HAP-1 (cell line): ENCODE data around the gene OR52N5.
A peak's percentile ranks its signal among the peaks of the same experiment; 100 is the strongest.

Experiments used
- DNase-seq, 2 experiments: peaks; one replicate each; pipeline ENCODE4 v3.0.0-alpha.2; 2016 to 2020; ENCODE audit warnings: low spot score in 2 of 2
- H3K27me3 ChIP-seq: fragments of 250-450 bp; sonication (Bioruptor Pico); 2 replicates; pipeline ENCODE4 v1.5.1; 2020; ENCODE audit warnings: low read depth, mild to moderate bottlenecking, moderate library complexity
- H3K36me3 ChIP-seq: fragments of 250-450 bp; sonication (Bioruptor Pico); replicated peaks from 2 replicates; pipeline ENCODE4 v1.5.1; 2020; ENCODE audit warnings: mild to moderate bottlenecking
- H3K4me1 ChIP-seq: fragments of 250-450 bp; sonication (Bioruptor Pico); 2 replicates; pipeline ENCODE4 v1.5.1; 2020; ENCODE audit warnings: mild to moderate bottlenecking
- H3K4me3 ChIP-seq: fragments of 250-450 bp; sonication (Bioruptor Pico); 2 replicates; pipeline ENCODE4 v1.5.1; 2020; ENCODE audit warnings: mild to moderate bottlenecking, moderate library complexity
- H3K9me3 ChIP-seq: fragments of 250-450 bp; sonication (Bioruptor Pico); 2 replicates; pipeline ENCODE4 v1.5.1; 2020; ENCODE audit warnings: mild to moderate bottlenecking, moderate library complexity
- in situ Hi-C: fragments of 300-500 bp; cut with MboI; formaldehyde crosslinking; loops from 3 replicates; pipeline ENCODE4 v1.14.3; 2020; ENCODE audit warnings: low sequenced_read_pairs, inconsistent platforms, mixed read lengths

The OR52N5 gene

DNA sequence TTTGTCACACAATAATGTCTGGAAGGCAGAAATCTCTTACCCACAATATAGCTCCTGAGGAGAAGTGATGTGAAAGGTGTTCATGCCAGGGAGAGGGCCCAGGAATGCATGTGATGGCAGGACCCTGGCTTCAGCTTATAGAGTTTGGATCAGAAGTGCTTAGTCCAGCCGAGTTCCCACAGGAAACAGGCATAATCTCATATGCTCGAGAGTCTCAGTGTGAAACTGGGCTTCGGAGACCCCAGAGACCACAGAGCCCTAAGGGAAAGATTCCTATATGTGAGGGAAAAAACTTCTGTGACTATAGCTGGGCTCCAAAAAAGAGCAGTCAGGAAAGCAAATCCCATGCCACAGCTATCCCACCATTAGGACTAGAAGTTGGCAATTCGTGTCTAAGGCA lies at the start of gene OR52N5:
Gene OR52N5 (minus strand): TSS at position 101 of the 400 bp plus-strand sequence. CDS start 4,721 bp downstream, outside the sequence.
- DNase-seq, result no peak
- no peaks in the 10 kb centered on the region for H3K27me3 ChIP-seq
- no peak within 1 kb of the TSS for H3K4me3 ChIP-seq
- no peaks in the 10 kb centered on the region for H3K4me1 ChIP-seq
- H3K9me3 ChIP-seq, result no peaks in the 10 kb centered on the region
- in situ Hi-C loops, result no loop called here
- no peaks in the 10 kb centered on the region for H3K36me3 ChIP-seq

DNA sequence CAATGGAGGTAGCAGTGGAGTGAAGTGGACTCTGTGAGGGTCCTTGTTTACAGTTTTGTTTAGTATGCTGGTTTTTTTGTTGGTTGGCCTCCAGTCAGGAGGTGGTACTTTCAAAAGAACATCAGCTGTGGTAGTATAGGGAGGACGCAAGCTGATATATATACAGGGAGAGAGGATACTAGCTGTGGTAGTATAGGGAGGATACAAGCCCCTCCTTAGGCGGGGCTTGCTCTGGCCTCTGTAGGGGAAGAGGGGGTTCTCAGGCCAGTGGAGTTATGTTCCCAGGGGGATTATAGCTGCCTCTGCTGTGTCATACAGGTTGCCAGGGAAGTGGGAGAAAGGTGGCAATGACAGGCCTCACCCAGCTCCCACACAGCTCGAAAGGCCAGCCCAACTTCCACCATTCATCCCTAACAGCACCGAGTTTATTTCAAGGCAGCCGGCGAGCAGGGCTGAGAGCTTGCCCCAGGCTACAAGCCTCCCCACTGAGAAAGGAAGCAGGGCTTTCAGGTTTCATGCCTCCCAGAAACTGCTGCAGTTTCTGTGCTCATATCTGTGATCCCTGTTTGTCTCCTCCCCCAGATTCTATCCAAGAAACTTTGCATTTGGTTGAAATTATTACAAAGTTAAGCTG lies 48.2 kb upstream of the OR52N5 start:
- DNase-seq, result no peak

DNA sequence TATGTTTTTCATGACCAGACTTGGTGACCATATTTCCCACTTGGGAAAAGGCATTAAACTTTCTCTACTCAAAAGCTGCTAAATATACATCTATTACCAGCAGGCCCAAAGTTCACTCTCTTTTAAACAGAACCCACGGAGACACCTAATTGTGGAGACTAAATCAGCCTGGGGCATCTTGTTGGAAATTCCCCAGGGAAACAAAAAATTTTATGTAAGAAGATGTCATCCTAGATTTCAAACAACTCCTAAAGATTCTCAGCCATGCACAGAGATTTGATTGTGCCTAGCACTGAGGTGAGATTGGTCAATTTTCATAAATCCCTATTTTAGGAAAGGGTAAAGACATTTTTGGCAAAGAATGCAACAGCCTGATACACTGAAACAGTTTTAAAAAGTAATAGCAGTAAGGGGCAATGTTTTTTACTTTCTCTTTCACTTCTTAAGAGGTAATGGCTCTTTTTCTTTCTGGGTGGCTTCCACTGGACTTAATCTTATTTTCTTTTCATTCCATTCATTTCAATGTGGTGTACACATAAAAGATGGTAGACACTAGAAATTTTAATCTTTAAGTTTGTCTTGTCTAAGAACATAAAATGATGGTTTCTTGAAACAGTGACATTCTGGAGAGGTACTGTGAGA lies 35.2 kb upstream of the OR52N5 start:
- no peaks in the 10 kb centered on the region for H3K4me1 ChIP-seq
- DNase-seq, result no peak
- no peaks in the 10 kb centered on the region for H3K36me3 ChIP-seq
- H3K9me3 ChIP-seq, result no peaks in the 10 kb centered on the region
- H3K4me3 ChIP-seq, result no peak overlapping the region
- in situ Hi-C loops, result loop anchor here (25.0 kb wide), 2 partner anchors 706 to 1181 kb away; partner anchors contain the start of genes OR51D1 and OR51E1
- H3K27me3 ChIP-seq, result no peaks in the 10 kb centered on the region

More for the DNA sequence above, 48.2 kb upstream of the OR52N5 start:
- Histone ChIP-seq H3K36me3 (no peaks in the 10 kb centered on the region), H3K4me1 (no peaks in the 10 kb centered on the region), H3K4me3 (no peak overlapping the region), H3K9me3 (no peaks in the 10 kb centered on the region), H3K27me3 (no peaks in the 10 kb centered on the region)
- in situ Hi-C loops, result no loop called here

DNA sequence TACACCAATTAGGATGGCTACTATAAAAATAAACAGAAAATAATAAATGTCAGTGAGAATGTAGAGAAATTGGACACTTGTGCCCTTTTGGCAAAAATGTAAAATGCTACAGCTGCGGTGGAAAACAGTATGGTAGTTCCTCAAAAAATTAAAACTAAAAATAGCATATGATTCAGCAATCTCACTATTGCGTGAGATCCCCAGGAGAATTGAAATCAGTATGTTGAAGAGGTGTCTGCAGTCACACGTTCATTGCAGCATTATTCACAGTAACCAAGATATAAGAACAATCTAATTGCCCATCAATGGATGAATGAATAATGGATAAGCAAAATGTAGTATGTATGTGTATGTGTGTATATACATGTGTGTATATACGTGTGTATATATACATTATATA lies 32.4 kb upstream of the OR52N5 start:
- in situ Hi-C loops, result loop anchor here (25.0 kb wide), 2 partner anchors 703 to 1178 kb away; partner anchors contain the start of genes OR51D1 and OR51E1
- Histone ChIP-seq H3K9me3 (no peaks in the 10 kb centered on the region), H3K4me3 (no peak overlapping the region), H3K36me3 (no peaks in the 10 kb centered on the region), H3K27me3 (peaks cover under 1% of the 10 kb centered on the region; the same call in 1 of the 2 replicates), H3K4me1 (no peaks in the 10 kb centered on the region)
- DNase-seq, result no peak

DNA sequence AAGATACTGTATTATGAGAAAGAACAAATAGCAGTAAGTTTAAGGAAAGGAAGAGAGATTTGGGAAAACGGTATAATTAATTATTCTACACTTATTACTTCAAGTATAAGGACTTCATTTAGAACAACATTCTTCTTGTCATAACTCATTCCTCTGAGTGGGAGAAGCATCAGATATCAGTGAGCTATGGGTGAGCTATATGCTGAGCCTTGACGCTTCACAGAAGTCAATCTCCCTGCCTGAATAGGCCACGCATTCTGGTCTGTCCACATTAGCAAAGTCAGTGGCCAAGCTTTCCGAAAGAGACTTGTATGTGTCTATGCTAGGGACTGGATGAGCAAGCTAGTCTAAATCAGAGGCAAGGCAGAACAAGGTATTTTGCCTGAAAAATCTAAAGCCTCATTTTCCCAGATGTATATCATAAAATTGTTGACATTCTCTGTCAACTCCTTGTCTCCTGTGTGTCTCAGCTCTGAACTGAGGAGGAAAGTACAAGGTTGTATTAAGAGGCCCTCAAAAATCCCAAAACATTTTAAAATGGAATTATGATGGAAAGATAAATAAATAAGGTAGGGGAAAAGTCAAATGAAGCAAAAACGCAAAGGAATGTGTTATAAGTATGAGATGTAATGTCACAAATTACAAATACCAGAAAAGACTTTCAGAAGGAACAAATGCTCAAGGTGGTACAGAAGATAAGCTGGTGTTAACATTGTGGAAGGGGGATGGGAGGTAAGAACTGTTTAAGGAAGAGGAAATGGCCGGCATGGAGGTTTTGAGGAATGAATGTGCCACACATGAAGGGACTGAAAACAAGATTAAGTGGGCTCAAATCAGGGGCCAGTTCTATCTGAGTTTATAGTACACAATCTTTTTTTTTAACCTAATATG lies 27.0 kb upstream of the OR52N5 start:
- in situ Hi-C loops, result loop anchor here (25.0 kb wide), 2 partner anchors 698 to 1173 kb away; partner anchors contain the start of genes OR51D1 and OR51E1
- H3K36me3 ChIP-seq, result no peaks in the 10 kb centered on the region
- no peak for DNase-seq
- H3K27me3 ChIP-seq, result peaks cover 8% of the 10 kb centered on the region
- no peaks in the 10 kb centered on the region for H3K9me3 ChIP-seq
- no peak overlapping the region for H3K4me3 ChIP-seq
- no peaks in the 10 kb centered on the region for H3K4me1 ChIP-seq

DNA sequence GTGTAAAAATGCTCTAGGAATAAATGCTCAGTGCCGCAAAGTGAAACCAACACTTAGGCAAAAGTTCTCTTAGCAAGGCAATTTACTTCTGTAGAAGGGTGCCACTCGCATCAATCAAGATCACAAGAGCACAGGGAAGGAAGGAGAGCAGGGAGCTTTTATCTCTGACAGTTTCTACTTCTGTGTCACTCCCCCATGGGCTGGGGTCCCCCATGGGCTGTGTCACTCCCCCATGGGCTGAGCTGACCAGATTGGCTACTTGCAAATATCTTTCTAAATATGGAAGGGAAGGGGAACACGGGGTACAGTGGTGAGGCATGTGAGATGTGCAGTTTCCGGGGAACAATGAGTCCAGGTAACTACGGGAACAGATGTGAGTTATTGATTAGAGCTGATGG lies 26.0 kb upstream of the OR52N5 start:
- Histone ChIP-seq H3K4me3 (peak overlapping the region; percentile 12; the same call in 1 of the 2 replicates), H3K36me3 (no peaks in the 10 kb centered on the region), H3K4me1 (no peaks in the 10 kb centered on the region), H3K9me3 (no peaks in the 10 kb centered on the region), H3K27me3 (peaks cover 8% of the 10 kb centered on the region)
- no peak for DNase-seq
- in situ Hi-C loops, result loop anchor here (25.0 kb wide), 2 partner anchors 697 to 1172 kb away; partner anchors contain the start of genes OR51D1 and OR51E1

DNA sequence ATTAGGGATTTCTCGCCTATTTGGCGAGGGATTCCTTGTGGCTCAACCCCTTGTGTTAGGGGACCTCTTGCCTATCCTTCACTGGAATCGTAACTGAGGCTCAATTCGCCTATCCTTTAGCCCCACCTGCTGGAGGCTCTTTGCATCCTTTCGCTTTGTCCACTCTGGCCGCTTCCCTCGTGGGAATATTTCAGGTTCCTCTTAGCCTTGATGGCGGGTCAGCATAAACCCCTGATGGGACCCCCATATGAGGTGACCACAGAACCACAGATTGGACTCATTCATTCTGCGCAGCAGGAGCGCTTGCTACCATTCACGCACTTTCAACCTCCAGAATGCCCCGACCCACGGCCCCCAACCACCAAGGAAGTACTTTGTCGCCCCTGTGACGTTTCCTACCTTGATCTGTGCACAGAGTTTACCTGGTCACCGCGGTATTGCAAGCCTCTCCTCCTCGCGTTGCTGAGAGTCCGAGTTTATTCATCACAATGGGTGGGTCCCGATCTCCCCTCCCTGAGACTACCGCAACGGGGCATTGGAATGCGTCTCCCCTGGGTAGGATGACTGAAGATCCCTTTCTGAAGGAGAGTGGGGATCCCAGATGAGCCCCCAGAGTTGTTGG lies 25.5 kb upstream of the OR52N5 start, which contains the start of gene OR52N2:
Gene OR52N2 (plus strand): TSS at position 425 of the 622 bp plus-strand sequence. CDS start 11,412 bp downstream, outside the sequence.
- in situ Hi-C loops, result loop anchor here (25.0 kb wide), 2 partner anchors 696 to 1171 kb away; partner anchors contain the start of genes OR51D1 and OR51E1
- H3K27me3 ChIP-seq, result peaks cover 8% of the 10 kb centered on the region
- H3K4me3 ChIP-seq, result peak within 1 kb of the TSS; percentile 12
- H3K36me3 ChIP-seq, result no peaks in the 10 kb centered on the region
- DNase-seq, result peak; percentile 67 to 82
- no peaks in the 10 kb centered on the region for H3K9me3 ChIP-seq
- no peaks in the 10 kb centered on the region for H3K4me1 ChIP-seq

DNA sequence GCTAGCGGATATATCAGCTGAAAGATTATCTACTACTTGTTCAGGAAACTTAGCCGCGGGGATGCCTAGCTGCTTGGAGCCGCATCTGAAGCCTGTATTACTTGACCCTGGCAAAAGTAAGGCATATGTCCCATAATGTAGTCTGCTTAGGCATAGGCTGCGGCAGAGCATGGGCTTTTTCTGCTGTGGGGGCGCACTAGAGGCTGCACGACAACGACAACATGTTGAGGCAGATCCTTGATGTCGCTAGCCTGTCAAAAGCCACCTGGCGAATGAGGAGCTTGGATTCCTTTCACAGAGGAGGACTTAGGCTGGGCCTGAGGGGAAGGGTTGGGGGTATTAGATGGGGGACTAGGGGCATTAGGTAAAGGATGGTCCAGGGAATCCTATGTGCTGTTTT lies 24.4 kb upstream of the OR52N5 start:
- no peak overlapping the region for H3K4me3 ChIP-seq
- peaks cover 8% of the 10 kb centered on the region for H3K27me3 ChIP-seq
- in situ Hi-C loops, result loop anchor here (25.0 kb wide), 2 partner anchors 695 to 1170 kb away; partner anchors contain the start of genes OR51D1 and OR51E1
- no peaks in the 10 kb centered on the region for H3K4me1 ChIP-seq
- peak in 1 of 2 experiments; percentile 17 for DNase-seq
- H3K9me3 ChIP-seq, result no peaks in the 10 kb centered on the region
- no peaks in the 10 kb centered on the region for H3K36me3 ChIP-seq

DNA sequence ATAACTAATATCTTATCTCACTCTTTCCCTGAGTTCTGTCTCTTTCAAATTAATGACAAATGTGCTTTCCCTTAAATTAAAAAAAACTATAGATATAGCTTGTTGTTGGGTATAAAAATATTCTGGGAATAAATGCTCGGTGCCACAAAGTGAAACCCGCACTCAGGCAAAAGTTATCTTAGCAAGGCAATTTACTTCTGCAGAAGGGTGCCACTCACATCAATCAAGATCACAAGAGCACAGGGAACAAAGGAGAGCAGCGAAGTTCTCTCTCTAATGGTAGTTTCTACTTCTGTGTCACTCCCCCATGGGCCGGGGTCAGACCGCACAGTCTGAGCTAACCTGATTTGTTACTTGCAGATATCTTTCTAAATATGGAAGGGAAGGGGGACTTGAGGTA lies 20.8 kb upstream of the OR52N5 start:
- no peak for DNase-seq
- in situ Hi-C loops, result loop anchor here (25.0 kb wide), 2 partner anchors 692 to 1167 kb away; partner anchors contain the start of genes OR51D1 and OR51E1
- Histone ChIP-seq H3K9me3 (no peaks in the 10 kb centered on the region), H3K36me3 (no peaks in the 10 kb centered on the region), H3K4me1 (no peaks in the 10 kb centered on the region), H3K4me3 (no peak overlapping the region), H3K27me3 (no peaks in the 10 kb centered on the region)

DNA sequence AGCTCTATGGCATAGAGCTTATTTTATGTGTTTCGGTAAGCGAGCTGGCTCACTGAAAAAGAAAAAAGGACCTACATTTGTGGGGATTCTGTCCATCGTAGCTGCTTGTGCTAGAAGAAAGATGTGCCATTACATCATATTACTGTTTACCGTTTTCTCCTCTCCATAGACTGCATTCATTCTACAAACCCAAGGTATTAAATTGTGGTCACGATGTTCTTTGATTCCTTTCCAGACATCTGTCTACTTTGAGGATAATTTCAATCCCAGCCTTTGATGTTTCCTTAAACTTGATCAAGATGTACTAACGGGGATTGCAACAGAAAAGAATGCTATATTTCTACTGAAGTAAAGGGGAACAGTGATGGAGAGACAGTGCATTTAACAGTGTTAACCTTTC lies 13.4 kb upstream of the OR52N5 start:
- Histone ChIP-seq H3K36me3 (no peaks in the 10 kb centered on the region), H3K4me3 (no peak overlapping the region), H3K9me3 (no peaks in the 10 kb centered on the region), H3K4me1 (no peaks in the 10 kb centered on the region), H3K27me3 (no peaks in the 10 kb centered on the region)
- in situ Hi-C loops, result no loop called here
- DNase-seq, result no peak

DNA sequence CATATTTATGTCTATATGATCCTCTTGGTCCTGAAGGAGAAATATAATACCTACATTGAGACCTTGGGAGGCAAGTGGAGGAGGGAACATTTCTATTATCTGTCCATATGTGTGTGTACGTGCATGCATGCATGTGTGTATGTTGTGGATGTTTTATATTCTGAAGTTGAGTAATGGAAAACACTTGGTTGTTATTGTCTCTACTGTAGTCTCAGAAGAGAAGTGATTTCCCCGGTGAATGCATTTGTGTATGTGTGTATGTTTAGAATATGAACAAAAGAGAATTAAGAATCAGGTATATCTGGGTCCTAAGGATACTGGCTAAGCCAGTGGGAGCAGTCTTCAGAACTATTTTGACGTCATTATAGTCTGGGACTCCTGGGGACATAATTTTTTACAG lies 8.0 kb upstream of the OR52N5 start, which contains the start of gene OR52N1:
Gene OR52N1 (minus strand): TSS at position 101 of the 400 bp plus-strand sequence. CDS start 2,449 bp downstream, outside the sequence.
- Histone ChIP-seq H3K9me3 (no peaks in the 10 kb centered on the region), H3K36me3 (no peaks in the 10 kb centered on the region), H3K4me1 (no peaks in the 10 kb centered on the region), H3K4me3 (no peak within 1 kb of the TSS), H3K27me3 (no peaks in the 10 kb centered on the region)
- in situ Hi-C loops, result no loop called here
- DNase-seq, result no peak

DNA sequence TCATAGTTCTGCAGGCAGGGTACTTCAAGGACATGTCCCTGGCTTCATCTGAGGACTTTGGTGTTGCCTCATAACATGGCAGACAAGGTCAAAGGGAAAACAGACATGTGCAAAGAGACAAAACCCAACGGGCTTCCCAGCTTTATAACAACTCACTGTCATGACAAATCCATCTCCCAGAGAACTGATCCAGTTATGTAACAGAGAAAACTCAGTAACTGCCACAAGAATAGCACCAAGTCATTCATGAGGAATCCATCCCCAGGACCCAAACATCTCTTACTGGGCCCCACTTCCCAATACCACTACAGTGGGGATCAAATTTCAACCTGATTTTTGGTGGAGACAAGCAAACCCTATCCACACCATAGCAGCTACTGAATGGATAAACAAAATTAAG lies 16.1 kb downstream of the OR52N5 start:
- no peak for DNase-seq
- in situ Hi-C loops, result no loop called here
- H3K4me1 ChIP-seq, result no peaks in the 10 kb centered on the region
- H3K27me3 ChIP-seq, result no peaks in the 10 kb centered on the region
- H3K9me3 ChIP-seq, result no peaks in the 10 kb centered on the region
- no peaks in the 10 kb centered on the region for H3K36me3 ChIP-seq
- H3K4me3 ChIP-seq, result no peak overlapping the region

DNA sequence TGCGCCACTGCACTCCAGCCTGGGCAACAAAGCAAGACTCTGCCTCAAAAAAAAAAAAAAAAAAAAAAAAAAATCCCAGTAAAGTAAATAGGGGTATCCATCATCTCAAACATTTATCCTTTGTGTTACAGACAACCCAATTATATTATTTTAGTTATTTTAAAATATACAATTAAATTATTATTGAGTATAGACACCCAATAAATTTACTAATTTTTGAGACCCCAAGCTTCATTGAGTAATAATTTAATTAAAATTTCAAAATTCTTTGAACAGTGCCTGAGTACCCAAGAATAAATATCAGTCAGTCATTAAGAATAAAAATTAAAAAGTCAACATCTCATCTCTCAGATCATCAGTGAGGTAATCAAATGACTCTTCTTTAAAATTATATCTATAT lies 29.2 kb downstream of the OR52N5 start, which contains the start of gene OR52N4:
Gene OR52N4 (plus strand): TSS at position 301 of the 400 bp plus-strand sequence. CDS start 498 bp downstream, outside the sequence.
- in situ Hi-C loops, result no loop called here

More for the DNA sequence above, 29.2 kb downstream of the OR52N5 start, which contains the start of gene OR52N4:
- Histone ChIP-seq H3K36me3 (no peaks in the 10 kb centered on the region), H3K27me3 (0 out of 2 replicates have a peak, but pooled peaks cover 2% of the 10 kb centered on the region), H3K4me3 (no peak within 1 kb of the TSS), H3K9me3 (no peaks in the 10 kb centered on the region), H3K4me1 (no peaks in the 10 kb centered on the region)
- DNase-seq, result no peak
